ENCODE data around the gene DHTKD1.
"Not testable (repeated sequence)": the region's sequence is repeated elsewhere in the genome, so short reads cannot be mapped to it uniquely, and the experiment has no call there.

The DHTKD1 gene

DNA sequence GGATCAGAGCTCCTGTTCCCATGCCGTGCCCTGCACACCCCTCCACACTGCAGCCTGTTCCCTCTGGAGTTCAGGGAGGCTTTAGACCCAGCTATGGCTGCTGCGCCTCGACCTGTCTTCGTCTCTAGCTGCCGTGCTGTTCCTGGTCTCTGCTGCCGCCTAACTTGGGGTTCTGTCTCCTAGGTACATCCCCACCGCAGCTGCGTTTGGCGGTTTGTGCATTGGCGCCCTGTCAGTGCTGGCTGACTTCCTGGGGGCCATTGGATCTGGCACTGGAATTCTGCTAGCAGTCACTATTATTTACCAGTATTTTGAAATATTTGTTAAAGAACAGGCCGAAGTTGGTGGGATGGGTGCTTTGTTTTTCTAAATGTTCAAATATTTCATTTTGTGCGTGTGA lies 95.3 kb downstream of the DHTKD1 start:
- H3K36me3 ChIP-seq (ENCODE audit: control insufficient read depth, insufficient read depth, low read length) = peaks cover 34% of the 10 kb centered on the region
- H3K27ac ChIP-seq (ENCODE audit: insufficient read depth, low read depth, low read length, poor library complexity, severe bottlenecking) = no peak overlapping the region
- WGBS, 2 experiments = 95% methylated on average over 12 of the region's 12 CpGs
- H3K27me3 ChIP-seq (ENCODE audit: control insufficient read depth, insufficient read depth, low read length, poor library complexity, severe bottlenecking) = no peaks in the 10 kb centered on the region
- H3K4me1 ChIP-seq (ENCODE audit: control insufficient read depth, insufficient read depth, low read length) = no peaks in the 10 kb centered on the region
- no peaks in the 10 kb centered on the region for H3K9me3 ChIP-seq (ENCODE audit: control insufficient read depth, low read length)
- no peak overlapping the region for H3K4me3 ChIP-seq (ENCODE audit: insufficient read depth, low read depth, low read length)

DNA sequence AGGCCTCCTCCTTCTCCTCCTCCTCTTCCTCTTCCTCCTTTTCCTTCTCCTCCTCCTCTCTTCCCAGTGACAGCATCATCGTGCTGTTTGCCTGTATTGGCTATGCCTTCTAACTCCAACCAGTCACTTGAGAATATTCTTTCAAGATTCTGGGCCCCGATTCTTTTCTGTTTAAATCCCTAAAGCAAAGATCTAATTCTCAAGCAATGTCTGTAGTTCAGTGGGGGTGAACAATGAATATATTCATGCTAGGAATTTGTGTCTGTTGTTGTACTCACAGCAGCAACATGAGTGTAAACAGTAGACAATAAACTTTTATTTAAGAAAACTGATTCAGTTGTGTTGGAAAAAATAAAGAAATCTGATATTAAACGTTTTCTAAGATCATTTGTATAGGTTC lies 96.3 kb downstream of the DHTKD1 start:
- peaks cover 36% of the 10 kb centered on the region for H3K36me3 ChIP-seq (ENCODE audit: control insufficient read depth, insufficient read depth, low read length)
- H3K27ac ChIP-seq (ENCODE audit: insufficient read depth, low read depth, low read length, poor library complexity, severe bottlenecking) = no peak overlapping the region
- H3K4me3 ChIP-seq (ENCODE audit: insufficient read depth, low read depth, low read length) = no peak overlapping the region
- WGBS, 2 experiments = 96 to 99% methylated on average over 3 of the region's 3 CpGs
- no peaks in the 10 kb centered on the region for H3K4me1 ChIP-seq (ENCODE audit: control insufficient read depth, insufficient read depth, low read length)
- no peaks in the 10 kb centered on the region for H3K27me3 ChIP-seq (ENCODE audit: control insufficient read depth, insufficient read depth, low read length, poor library complexity, severe bottlenecking)
- no peaks in the 10 kb centered on the region for H3K9me3 ChIP-seq (ENCODE audit: control insufficient read depth, low read length)

DNA sequence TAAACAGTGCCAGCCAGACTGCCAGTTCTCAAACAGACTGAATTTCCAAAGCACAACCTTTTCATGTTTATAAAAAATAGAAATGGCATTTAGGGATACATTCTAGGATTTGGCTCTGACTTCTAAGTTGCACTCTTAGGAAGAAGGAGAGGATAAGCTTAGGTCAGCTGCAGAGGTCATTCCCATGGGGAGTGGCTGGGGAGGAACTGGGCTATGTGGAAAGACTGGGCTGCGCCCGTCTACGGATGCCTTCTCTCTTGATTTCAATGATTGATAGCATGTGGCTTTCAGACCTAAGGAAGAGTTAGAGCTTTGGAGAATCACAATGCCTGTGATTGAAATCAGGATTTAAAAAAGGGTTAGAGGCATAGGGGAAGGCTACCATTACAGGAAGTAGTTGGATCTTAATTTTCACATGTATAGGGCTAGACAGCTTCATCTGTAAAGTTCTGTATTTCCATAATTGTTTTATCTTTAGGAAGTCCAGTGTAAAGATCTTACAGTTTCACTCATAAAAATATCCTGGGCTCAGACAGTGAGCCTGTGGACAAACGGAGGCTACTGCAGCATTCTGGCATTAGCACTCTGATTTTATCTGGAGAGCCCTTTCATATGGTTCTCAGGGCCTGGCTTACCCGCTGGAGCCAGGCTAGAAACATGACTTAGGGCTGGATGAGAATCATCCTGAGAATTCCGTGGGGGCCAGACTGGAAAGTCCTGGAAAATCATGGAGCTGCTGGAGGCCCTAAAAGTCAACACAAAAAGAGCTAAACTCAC lies 97.4 kb downstream of the DHTKD1 start:
- no peaks in the 10 kb centered on the region for H3K4me1 ChIP-seq (ENCODE audit: control insufficient read depth, insufficient read depth, low read length)
- H3K9me3 ChIP-seq (ENCODE audit: control insufficient read depth, low read length) = no peaks in the 10 kb centered on the region
- H3K27me3 ChIP-seq (ENCODE audit: control insufficient read depth, insufficient read depth, low read length, poor library complexity, severe bottlenecking) = no peaks in the 10 kb centered on the region
- WGBS, 2 experiments = 93 to 96% methylated on average over 6 of the region's 6 CpGs
- H3K36me3 ChIP-seq (ENCODE audit: control insufficient read depth, insufficient read depth, low read length) = peaks cover 34% of the 10 kb centered on the region
- H3K4me3 ChIP-seq (ENCODE audit: insufficient read depth, low read depth, low read length) = no peak overlapping the region
- H3K27ac ChIP-seq (ENCODE audit: insufficient read depth, low read depth, low read length, poor library complexity, severe bottlenecking) = no peak overlapping the region

DNA sequence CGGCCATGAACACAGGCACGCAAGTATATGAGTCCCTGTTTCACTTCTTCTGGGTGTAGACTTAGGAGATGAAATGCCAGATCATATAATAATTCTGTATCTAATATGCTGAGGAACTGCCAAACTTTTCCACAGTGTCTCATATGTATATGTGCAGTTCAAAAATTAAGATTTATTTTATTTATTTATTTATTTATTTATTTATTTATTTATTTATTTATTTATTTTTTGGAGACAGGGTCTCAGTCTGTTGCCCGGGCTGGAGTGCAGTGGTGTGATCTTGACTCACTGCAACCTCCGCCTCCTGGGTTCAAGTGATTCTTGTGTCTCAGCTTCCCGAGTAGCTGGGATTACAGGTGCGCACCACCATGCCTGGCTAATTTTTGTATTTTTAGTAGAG lies 102.8 kb downstream of the DHTKD1 start:
- H3K27ac ChIP-seq (ENCODE audit: insufficient read depth, low read depth, low read length, poor library complexity, severe bottlenecking); H3K4me1 ChIP-seq (ENCODE audit: control insufficient read depth, insufficient read depth, low read length); H3K9me3 ChIP-seq (ENCODE audit: control insufficient read depth, low read length); H3K4me3 ChIP-seq (ENCODE audit: insufficient read depth, low read depth, low read length); H3K27me3 ChIP-seq (ENCODE audit: control insufficient read depth, insufficient read depth, low read length, poor library complexity, severe bottlenecking): not testable (repeated sequence)
- 95 to 96% methylated on average over 6 of the region's 6 CpGs for WGBS, 2 experiments
- H3K36me3 ChIP-seq (ENCODE audit: control insufficient read depth, insufficient read depth, low read length) = peaks cover 20% of the 10 kb centered on the region
